Gastroesophageal sphincter (tissue), 4 donors: Measurements from ENCODE around the gene CEP164. TPM values are rescaled to one million over a fixed set of nuclear protein-coding genes. Genes with fewer than 3 reads are reported as not detected.

Experiments
- ATAC-seq: fragments of 150-250 bp; one replicate; pipeline ENCODE4 v1.9.1; 2016; ENCODE audit warnings: mild to moderate bottlenecking, moderate library complexity
- H3K27ac ChIP-seq, 4 donors: fragments of 200-600 bp; sonication (generic) in 3 of 4; 1 replicate in 3 of 4; 2 replicates in 1 of 4; pipeline ENCODE4 v1.5.1; 2016 to 2019
- H3K27me3 ChIP-seq: fragments of 200-600 bp; sonication (generic); one replicate; pipeline ENCODE4 v1.5.1; 2019
- H3K36me3 ChIP-seq, 2 donors: fragments of 200-600 bp; sonication (generic); one replicate each; pipeline ENCODE4 v1.5.1; 2019; ENCODE audit warnings: control low read depth in 1 of 2
- H3K4me1 ChIP-seq, 3 donors: fragments of 200-600 bp; sonication (generic); 1 replicate in 2 of 3; 2 replicates in 1 of 3; pipeline ENCODE4 v1.5.1; 2016 to 2019; ENCODE audit warnings: control low read depth in 2 of 3
- H3K4me3 ChIP-seq, 2 donors: fragments of 200-600 bp; sonication (generic); one replicate each; pipeline ENCODE4 v1.5.1; 2019; ENCODE audit warnings: mild to moderate bottlenecking in 1 of 2, moderate library complexity in 1 of 2
- H3K9me3 ChIP-seq, 3 donors: fragments of 200-600 bp; sonication (generic); one replicate each; pipeline ENCODE4 v1.5.1; 2017 to 2019; ENCODE audit warnings: control low read depth in 2 of 3
- CTCF ChIP-seq, 4 experiments: fragments of 200-600 bp in 2 of 4; fragments of 450-650 bp in 2 of 4; sonication (generic) in 1 of 4; IDR thresholded peaks; one replicate each; pipeline ENCODE4 v1.5.1; 2017 to 2019; ENCODE audit warnings: antibody characterized with exemption in 4 of 4, mild to moderate bottlenecking in 2 of 4, moderate library complexity in 2 of 4
- EP300 ChIP-seq: sonication (generic); formaldehyde crosslinking; IDR thresholded peaks from one replicate; pipeline ENCODE4 v1.6.1; 2017; ENCODE audit warnings: antibody characterized with exemption, mild to moderate bottlenecking
- POLR2A ChIP-seq, 2 donors: fragments of 450-650 bp; IDR thresholded peaks; one replicate each; pipeline ENCODE4 v1.6.1; 2017; ENCODE audit warnings: antibody characterized with exemption in 2 of 2, mild to moderate bottlenecking in 2 of 2, moderate library complexity in 1 of 2
- POLR2AphosphoS5 ChIP-seq: sonication (generic); formaldehyde crosslinking; IDR thresholded peaks from one replicate; pipeline ENCODE4 v1.6.1; 2017; ENCODE audit warnings: antibody characterized with exemption
- WGBS, 2 donors: methylation state at CpG; one replicate each; pipeline ENCODE4 v1.1.5; 2018; ENCODE audit warnings: low coverage in 1 of 2; 5-methylcytosine and 5-hydroxymethylcytosine counted together
- total RNA-seq, 4 donors: library from RNA; depleted of rRNA; stranded (reverse); fragments of >200 nt; gene quantifications; one replicate each; pipeline ENCODE4 v1.1.0, GENCODE V29; 2016

Gene CEP164
- total RNA-seq, 4 donors from 2014 or later: 22.3 to 26.3 (median 25.0) TPM

DNA sequence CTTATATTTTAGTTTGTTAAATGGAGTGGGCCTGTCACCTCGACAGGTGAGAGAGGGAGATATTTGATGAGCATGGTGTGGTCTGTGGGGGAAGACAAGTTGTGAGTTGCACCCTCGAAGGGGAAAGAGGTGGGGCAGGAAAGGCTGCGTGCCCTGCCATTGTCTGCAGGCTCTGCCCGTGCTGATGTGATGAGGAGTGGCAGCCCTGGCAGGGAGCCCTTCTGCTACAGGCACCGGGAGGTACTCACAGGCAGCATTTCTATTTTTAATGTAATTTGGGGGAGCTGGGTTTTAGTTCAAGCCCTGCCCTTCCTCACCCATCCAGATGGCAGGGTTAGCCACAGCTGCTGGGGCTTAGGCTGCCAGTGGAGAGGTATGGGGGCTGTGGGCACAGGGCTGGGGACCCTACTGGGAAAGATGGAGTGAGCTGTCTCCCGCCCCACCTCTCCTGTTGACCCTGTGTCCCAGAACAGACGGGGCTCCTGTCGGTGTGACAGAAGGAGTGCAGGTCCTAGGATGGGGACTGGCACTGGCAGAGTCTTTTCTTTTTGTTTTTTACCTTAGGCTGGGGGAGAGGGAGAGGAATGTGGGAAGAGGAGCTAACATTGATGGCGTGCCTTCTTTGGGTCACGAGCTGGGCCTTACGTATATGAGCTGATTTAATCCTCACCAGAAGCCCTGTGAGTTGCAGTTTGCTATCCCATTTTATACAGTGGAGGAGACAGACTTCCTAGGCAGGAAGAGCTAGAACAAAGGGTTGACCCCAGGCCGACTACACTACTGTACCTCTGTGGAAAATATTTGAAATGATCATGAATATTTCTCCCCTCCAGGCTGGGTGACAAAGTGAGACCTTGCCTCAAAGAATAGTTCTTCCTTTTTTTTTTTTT lies 51.6 kb downstream of the CEP164 start:
- Histone ChIP-seq H3K4me3 (no peak overlapping the region), H3K4me1 (no peaks in the 10 kb centered on the region), H3K9me3 (no peaks in the 10 kb centered on the region), H3K27ac (no peak overlapping the region), H3K27me3 (no peaks in the 10 kb centered on the region), H3K36me3 (peaks cover 0 to 96% of the 10 kb centered on the region in 2 donors)
- whole genome bisulfite sequencing, 2 donors: 64 to 83% methylated on average over 2 to 11 of the region's 12 CpGs
- no peak for ATAC-seq
- TF ChIP-seq POLR2AphosphoS5 (no peak), POLR2A (IDR thresholded peaks at IDR 0.05) (no peak), EP300 (no peak), CTCF (IDR thresholded peaks at IDR 0.05) (no peak)

- no peak for ATAC-seq
- TF ChIP-seq POLR2AphosphoS5 (no peak), POLR2A (IDR thresholded peaks at IDR 0.05) (no peak), CTCF (IDR thresholded peaks at IDR 0.05) (no peak), EP300 (no peak)
- Histone ChIP-seq H3K4me3 (no peak overlapping the region), H3K36me3 (peaks cover 0 to 96% of the 10 kb centered on the region in 2 donors), H3K27me3 (no peaks in the 10 kb centered on the region), H3K4me1 (no peaks in the 10 kb centered on the region), H3K27ac (no peak overlapping the region), H3K9me3 (no peaks in the 10 kb centered on the region)
- 100% methylated on average over 1 of the region's 4 CpGs; no CpG with 5 or more reads in 1 of the 2 donors for WGBS, 2 donors
These were observed 53.0 kb downstream of the CEP164 start for GRCh38 chr11:117380676-117381075.

DNA sequence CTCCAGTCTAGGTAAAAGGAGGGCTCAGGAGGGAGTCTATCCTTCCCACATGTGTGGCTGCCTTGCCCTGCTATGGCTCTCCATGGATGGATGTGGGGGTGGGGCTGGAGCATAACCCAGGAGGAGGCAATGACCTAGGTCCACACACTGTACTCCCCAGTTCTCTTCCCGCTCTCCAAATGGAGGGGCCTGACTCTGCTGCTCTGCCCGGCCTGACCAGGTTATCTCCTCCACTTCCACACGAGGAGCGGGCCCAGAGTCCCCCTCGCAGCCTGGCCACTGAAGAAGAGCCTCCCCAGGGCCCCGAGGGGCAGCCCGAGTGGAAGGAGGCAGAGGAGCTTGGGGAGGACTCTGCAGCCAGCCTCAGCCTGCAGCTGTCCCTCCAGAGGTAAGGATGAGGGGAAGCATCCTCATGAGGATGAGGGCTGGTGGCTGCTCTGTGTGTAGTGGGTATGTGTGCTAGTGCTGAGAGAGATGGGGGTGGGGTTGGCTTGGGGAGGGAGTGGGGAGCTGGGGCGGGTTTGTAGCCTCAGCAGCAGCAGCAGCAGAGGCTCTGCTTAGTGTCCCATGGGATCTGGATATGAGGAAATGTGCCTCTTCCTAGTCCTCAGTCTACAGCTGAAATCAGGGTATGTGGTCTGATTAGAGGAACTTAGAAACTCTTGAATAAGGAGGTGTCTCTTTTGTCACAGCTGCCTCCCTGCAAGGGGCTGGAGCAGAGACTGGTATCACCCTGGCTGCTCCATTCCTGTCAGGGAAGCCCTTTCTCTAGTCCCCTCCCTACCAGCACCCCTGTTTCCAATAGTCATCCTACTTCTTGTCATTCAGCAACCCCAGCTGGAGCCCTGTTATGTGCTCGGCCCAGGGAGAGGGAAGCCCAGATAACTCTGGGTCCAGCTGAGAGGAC lies 54.1 kb downstream of the CEP164 start:
- no CpG with 5 or more reads among the region's 9 CpGs for WGBS, 2 donors
- TF ChIP-seq POLR2AphosphoS5: no peak
- no peak for TF ChIP-seq POLR2A (IDR thresholded peaks at IDR 0.05)
- no peak for TF ChIP-seq CTCF (IDR thresholded peaks at IDR 0.05)
- no peak for TF ChIP-seq EP300
- peaks cover 0 to 96% of the 10 kb centered on the region in 2 donors for H3K36me3 ChIP-seq

GRCh38 chr11:117382746-117383145 lies 55.1 kb downstream of the CEP164 start:
- Histone ChIP-seq H3K9me3 (no peaks in the 10 kb centered on the region), H3K4me3 (no peak overlapping the region), H3K27ac (no peak overlapping the region), H3K27me3 (no peaks in the 10 kb centered on the region), H3K36me3 (peaks cover 0 to 96% of the 10 kb centered on the region in 2 donors), H3K4me1 (no peaks in the 10 kb centered on the region)
- no CpG with 5 or more reads among the region's 4 CpGs for WGBS, 2 donors
- no peak for TF ChIP-seq POLR2A (IDR thresholded peaks at IDR 0.05)
- TF ChIP-seq EP300: no peak
- no peak for TF ChIP-seq CTCF (IDR thresholded peaks at IDR 0.05)
- TF ChIP-seq POLR2AphosphoS5: no peak
- no peak for ATAC-seq

More for the DNA sequence above, 54.1 kb downstream of the CEP164 start:
- Histone ChIP-seq H3K27ac (no peak overlapping the region), H3K4me1 (no peaks in the 10 kb centered on the region), H3K4me3 (no peak overlapping the region), H3K27me3 (no peaks in the 10 kb centered on the region), H3K9me3 (no peaks in the 10 kb centered on the region)
- no peak for ATAC-seq
